HG02973 (cell line): ENCODE data around the gene OR4K14.
"Not testable (repeated sequence)": the region's sequence is repeated elsewhere in the genome, so short reads cannot be mapped to it uniquely, and the experiment has no call there.

Source experiments
- ATAC-seq: cut with Tn5 transposase; IDR thresholded peaks from one replicate; pipeline ENCODE4 v1.9.1; 2021; ENCODE audit warnings: moderate library complexity; ENCODE audit not compliant: unreplicated experiment

Gene OR4K14, protein sequence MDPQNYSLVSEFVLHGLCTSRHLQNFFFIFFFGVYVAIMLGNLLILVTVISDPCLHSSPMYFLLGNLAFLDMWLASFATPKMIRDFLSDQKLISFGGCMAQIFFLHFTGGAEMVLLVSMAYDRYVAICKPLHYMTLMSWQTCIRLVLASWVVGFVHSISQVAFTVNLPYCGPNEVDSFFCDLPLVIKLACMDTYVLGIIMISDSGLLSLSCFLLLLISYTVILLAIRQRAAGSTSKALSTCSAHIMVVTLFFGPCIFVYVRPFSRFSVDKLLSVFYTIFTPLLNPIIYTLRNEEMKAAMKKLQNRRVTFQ

DNA sequence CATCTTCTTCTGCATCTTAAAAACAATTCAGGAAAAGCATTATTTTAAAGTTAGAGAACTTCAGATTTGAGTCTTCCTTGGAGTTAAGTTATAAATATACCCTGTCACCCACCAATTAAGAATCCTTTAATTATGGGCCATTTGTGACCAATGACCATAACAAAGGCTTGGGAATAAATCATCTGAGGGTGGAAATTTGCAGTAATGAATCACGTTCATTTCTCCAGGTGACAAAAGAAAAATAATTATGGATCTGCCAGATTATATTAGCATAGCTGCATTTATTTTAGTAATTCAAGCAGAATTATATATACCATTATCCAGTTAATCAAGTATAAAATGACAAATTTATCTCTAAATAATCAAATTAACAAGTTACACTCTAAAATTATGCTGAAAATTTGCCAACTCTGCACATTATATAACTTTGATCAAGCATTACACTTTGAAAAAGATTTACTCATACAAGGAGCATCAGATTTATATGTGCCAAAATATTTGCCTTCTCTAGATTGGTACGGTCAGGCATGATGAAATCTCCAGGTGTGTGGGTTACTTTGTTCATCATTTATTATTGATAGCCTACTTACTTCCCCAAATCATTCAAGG is at the start of gene OR4K14:
TSS of gene OR4K14 (minus strand) at position 51 of the 609 bp plus-strand sequence. CDS start 4,114 bp downstream, outside the sequence.
- ATAC-seq = no peak

- no peak for ATAC-seq
Measured at GRCh38 chr14:20059745-20060144, 40.6 kb upstream of the OR4K14 start, which contains the start of gene OR4L1. OR4L1 (plus strand) TSS chr14:20060045; CDS start chr14:20060045, 0 bp downstream.

- no peak for ATAC-seq
Measured at GRCh38 chr14:20048202-20048601, 29.1 kb upstream of the OR4K14 start.

DNA sequence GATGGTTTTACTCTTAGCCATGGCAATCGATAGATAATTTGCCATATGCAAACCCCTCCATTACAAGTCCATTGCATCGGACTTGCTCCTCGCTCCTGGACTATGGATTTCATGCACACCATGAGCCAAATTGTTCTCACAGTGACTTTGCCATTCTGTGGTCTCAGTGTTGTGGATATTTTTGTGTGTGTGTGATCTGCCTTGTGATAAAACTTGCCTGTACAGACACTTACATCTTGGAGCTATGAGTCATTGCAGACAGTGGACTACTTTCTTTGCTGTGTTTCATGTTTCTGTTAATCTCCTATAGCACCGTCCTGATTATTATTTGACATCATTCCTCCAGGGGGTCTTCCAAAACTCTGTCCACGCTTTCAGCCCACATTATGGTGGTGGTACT is 25.1 kb upstream of the OR4K14 start:
- ATAC-seq = no peak

DNA sequence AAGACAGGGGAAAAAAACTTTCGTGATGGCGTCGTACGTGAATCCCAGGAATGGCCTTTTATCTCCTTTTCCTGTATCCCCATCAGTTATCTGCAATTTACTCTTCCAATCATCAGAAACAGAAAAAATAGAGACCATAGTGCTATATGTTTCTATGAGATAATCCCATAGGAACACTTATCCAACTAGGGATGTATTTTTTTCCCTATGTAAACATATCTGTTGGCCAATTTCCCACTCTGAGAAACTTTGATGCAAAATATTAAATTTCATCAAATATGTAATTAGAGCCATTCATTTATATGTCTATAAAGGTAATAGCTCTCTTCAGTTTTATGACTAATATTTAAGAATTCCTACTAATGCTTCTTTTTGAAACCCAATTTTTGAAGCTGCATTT is 16.8 kb upstream of the OR4K14 start, which contains the start of gene OR4K13:
TSS of gene OR4K13 (minus strand) at position 101 of the 400 bp plus-strand sequence. CDS start 1,280 bp downstream, outside the sequence.
- no peak for ATAC-seq

GRCh38 chr14:20035449-20035848 is 16.3 kb upstream of the OR4K14 start:
- no peak for ATAC-seq

DNA sequence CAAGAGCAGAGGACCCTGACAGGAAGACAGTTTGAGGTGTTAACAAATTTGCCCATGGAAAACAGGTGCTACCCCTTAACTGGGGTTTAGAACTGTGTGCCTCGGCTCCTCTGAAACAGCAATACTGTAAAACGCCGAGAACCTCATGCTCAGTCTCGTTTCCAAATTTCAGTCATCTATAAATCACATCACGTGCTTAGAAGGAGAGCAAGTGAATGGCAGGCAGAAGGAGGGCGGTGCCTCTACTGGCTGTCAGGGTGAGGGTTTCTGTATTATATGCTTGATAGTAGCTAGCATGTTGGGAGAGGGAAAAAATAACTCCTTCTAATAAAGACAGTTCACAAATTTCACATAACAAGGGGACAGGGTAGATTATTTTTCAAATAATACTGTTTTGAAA is 12.0 kb upstream of the OR4K14 start:
- no peak for ATAC-seq

GRCh38 chr14:20008156-20008555 is 11.0 kb downstream of the OR4K14 start:
- no peak for ATAC-seq

- ATAC-seq = no peak
Measured at GRCh38 chr14:20002319-20002718, 16.8 kb downstream of the OR4K14 start.

- no peak for ATAC-seq
Measured at GRCh38 chr14:20001863-20002262, 17.2 kb downstream of the OR4K14 start, which contains the start of gene OR4Q2. OR4Q2 (plus strand) TSS chr14:20002163.

GRCh38 chr14:19993438-19993837 is 25.7 kb downstream of the OR4K14 start:
- ATAC-seq = no peak

DNA sequence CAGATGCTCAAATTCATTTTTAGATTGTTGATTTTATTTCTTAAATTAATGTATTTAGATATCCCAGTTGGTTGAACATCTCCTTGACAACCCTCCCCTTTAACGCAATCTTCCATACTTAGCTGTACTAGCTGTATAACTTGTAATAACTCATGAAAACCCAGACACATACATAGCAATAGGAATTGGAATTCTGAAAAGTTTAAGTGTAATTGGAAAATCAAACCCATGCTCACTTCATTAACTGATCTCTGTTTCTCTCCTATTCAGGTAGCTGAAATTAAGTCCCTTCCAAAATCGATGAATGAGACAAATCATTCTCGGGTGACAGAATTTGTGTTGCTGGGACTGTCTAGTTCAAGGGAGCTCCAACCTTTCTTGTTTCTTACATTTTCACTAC is 43.8 kb downstream of the OR4K14 start, which contains the start of gene OR4K15:
TSS of gene OR4K15 (plus strand) at position 301 of the 400 bp plus-strand sequence. CDS start at position 301, 0 bp downstream.
- ATAC-seq = no peak

GRCh38 chr14:19974844-19975243 is 44.3 kb downstream of the OR4K14 start:
- no peak for ATAC-seq

GRCh38 chr14:19969735-19970134 is 49.4 kb downstream of the OR4K14 start:
- not testable (repeated sequence) for ATAC-seq
